Stimulated activated CD4-positive, alpha-beta T cell treated with anti-CD3 and anti-CD28 coated beads, Interleukin-12 subunit alpha, Interleukin-12 subunit beta, amount 100 ng/mL, for 24 hours (primary cell): Measurements from ENCODE around the gene ICA1.
"Not testable (repeated sequence)": the region's sequence is repeated elsewhere in the genome, so short reads cannot be mapped to it uniquely, and the experiment has no call there.

ENCODE experiments used
- DNase-seq, 2 experiments: peaks; one replicate each; pipeline ENCODE4 v3.0.0-alpha.2; 2020; ENCODE audit warnings: low read depth in 2 of 2

The ICA1 gene

DNA sequence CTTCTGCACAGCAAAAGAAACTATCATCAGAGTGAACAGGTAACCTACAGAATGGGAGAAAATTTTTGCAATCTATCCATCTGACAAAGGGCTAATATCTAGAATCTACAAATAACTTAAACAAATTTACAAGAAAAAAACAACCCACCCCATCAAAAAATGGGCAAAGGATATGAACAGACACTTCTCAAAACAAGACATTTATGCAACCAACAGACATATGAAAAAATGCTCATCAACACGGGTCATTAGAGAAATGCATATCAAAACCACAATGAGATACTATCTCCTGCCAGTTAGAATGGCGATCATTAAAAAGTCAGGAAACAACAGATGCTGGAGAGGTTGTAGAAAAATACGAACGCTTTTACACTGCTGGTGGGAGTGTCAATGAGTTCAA lies 160.7 kb downstream of the ICA1 start:
- not testable (repeated sequence) for DNase-seq

GRCh38 chr7:8094164-8095140 lies 167.5 kb downstream of the ICA1 start:
- DNase-seq, result no peak

GRCh38 chr7:8092140-8092539 lies 169.8 kb downstream of the ICA1 start:
- no peak for DNase-seq

GRCh38 chr7:8089036-8089780 lies 172.8 kb downstream of the ICA1 start:
- no peak for DNase-seq

- no peak for DNase-seq
Observed at GRCh38 chr7:8086239-8086638, 175.7 kb downstream of the ICA1 start.

GRCh38 chr7:8085420-8085819 lies 176.5 kb downstream of the ICA1 start:
- DNase-seq, result no peak

- DNase-seq, result no peak
Observed at GRCh38 chr7:8084836-8085235, 177.1 kb downstream of the ICA1 start.

DNA sequence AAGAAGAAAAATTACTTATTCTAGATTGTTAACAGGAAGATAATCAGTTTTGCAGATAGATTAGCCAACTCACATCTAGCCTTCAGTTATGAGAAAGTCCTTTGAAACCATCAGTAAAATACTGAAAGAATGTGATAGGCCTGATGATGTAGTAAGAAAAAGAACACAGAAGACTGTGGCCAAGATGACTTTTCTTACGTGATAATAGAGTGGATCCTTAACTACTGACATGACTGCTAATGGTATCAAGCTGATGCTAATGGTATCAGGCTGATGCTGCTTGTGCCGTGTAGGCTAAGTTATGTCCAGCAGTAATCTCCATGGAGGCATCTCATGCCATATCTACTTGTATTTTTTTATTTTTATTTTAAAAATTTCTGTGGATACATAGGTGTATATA lies 179.2 kb downstream of the ICA1 start:
- no peak for DNase-seq

- no peak for DNase-seq
Observed at GRCh38 chr7:8078418-8078817, 183.5 kb downstream of the ICA1 start.

GRCh38 chr7:8070451-8071180 lies 191.4 kb downstream of the ICA1 start:
- DNase-seq, result no peak

- no peak for DNase-seq
Observed at GRCh38 chr7:8068892-8069686, 192.9 kb downstream of the ICA1 start.

DNA sequence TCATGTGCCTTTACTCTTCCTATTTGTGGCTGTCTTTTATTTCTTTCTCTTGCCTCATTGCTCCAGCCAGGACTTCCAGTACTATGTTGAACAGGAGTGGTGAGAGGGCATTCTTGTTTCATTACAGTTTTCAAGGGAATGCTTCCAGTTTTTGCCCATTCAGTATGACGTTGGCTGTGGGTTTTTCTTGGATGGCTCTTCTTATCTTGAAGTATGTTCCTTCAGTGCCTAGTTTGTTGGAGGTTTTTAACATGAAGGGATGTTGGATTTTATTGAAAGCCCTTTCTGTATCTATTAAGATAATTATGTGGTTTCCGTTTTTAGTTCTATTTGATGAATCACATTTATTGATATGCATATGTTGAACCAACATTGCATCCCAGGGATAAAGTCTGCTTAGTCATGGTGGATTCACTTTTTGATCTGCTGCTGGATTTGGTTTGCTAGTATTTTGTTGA lies 196.6 kb downstream of the ICA1 start:
- DNase-seq, result no peak

- DNase-seq, result no peak
Observed at GRCh38 chr7:8064828-8065227, 197.1 kb downstream of the ICA1 start.

GRCh38 chr7:8063706-8064297 lies 198.2 kb downstream of the ICA1 start:
- no peak for DNase-seq

- not testable (repeated sequence) for DNase-seq
Observed at GRCh38 chr7:8063300-8063699, 198.7 kb downstream of the ICA1 start.
